ENCODE results near the gene DOC2A.

The DOC2A gene

GRCh38 chr16:29986231-29986630 is 24.6 kb downstream of the DOC2A start:
- no peak overlapping the region for H3K4me3 ChIP-seq (ENCODE audit: low read depth, low read length)
- TF ChIP-seq POLR2A (IDR thresholded peaks at IDR 0.05; ENCODE audit: extremely low read depth, insufficient read length) (no peak), MYC (IDR thresholded peaks at IDR 0.05; ENCODE audit: low read depth, low read length) (no peak)
- TF ChIP-seq, protein P1, sequence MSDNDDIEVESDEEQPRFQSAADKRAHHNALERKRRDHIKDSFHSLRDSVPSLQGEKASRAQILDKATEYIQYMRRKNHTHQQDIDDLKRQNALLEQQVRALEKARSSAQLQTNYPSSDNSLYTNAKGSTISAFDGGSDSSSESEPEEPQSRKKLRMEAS (IDR thresholded peaks at IDR 0.05; ENCODE audit: low read depth, low read length): no peak
- TF ChIP-seq, protein P2, sequence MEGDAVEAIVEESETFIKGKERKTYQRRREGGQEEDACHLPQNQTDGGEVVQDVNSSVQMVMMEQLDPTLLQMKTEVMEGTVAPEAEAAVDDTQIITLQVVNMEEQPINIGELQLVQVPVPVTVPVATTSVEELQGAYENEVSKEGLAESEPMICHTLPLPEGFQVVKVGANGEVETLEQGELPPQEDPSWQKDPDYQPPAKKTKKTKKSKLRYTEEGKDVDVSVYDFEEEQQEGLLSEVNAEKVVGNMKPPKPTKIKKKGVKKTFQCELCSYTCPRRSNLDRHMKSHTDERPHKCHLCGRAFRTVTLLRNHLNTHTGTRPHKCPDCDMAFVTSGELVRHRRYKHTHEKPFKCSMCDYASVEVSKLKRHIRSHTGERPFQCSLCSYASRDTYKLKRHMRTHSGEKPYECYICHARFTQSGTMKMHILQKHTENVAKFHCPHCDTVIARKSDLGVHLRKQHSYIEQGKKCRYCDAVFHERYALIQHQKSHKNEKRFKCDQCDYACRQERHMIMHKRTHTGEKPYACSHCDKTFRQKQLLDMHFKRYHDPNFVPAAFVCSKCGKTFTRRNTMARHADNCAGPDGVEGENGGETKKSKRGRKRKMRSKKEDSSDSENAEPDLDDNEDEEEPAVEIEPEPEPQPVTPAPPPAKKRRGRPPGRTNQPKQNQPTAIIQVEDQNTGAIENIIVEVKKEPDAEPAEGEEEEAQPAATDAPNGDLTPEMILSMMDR (IDR thresholded peaks at IDR 0.05; ENCODE audit: low read depth, low read length): no peak
- no peak for DNase-seq (ENCODE audit: low read depth)

DNA sequence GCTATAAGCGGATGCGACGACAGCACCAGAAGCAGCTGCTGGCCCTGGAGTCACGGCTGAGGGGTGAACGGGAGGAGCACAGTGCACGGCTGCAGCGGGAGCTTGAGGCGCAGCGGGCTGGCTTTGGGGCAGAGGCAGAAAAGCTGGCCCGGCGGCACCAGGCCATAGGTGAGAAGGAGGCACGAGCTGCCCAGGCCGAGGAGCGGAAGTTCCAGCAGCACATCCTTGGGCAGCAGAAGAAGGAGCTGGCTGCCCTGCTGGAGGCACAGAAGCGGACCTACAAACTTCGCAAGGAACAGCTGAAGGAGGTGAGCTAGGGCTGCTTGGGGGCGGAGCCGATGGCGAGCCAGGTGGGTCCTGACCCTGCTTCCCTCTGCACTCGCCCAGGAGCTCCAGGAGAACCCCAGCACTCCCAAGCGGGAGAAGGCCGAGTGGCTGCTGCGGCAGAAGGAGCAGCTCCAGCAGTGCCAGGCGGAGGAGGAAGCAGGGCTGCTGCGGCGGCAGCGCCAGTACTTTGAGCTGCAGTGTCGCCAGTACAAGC is 25.5 kb downstream of the DOC2A start:
- TF ChIP-seq, protein P1 (IDR thresholded peaks at IDR 0.05; ENCODE audit: low read depth, low read length): no peak
- TF ChIP-seq POLR2A (IDR thresholded peaks at IDR 0.05; ENCODE audit: extremely low read depth, insufficient read length): no peak
- TF ChIP-seq MYC (IDR thresholded peaks at IDR 0.05; ENCODE audit: low read depth, low read length): no peak
- TF ChIP-seq, protein P2 (IDR thresholded peaks at IDR 0.05; ENCODE audit: low read depth, low read length): no peak
- no peak overlapping the region for H3K4me3 ChIP-seq (ENCODE audit: low read depth, low read length)
- no peak for DNase-seq (ENCODE audit: low read depth)

DNA sequence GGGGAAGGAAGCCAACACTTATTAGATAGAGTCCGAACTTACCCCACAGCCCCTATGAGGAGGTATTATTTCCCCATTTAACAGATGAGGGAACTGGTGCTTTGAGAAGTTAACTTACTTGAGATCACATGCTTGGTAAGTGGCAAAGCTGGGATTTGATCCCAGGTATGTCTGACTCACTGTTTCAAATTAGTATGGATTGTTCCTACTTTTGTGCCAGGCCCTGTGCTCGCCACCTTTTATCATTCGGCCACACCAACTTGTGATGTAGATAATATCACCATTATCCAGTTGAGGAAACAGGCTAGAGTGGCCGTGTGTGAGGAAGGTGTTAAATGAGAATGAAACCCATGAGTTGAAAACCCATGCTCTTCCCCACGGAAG is 26.1 kb downstream of the DOC2A start:
- TF ChIP-seq POLR2A (IDR thresholded peaks at IDR 0.05; ENCODE audit: extremely low read depth, insufficient read length) (no peak), MYC (IDR thresholded peaks at IDR 0.05; ENCODE audit: low read depth, low read length) (no peak)
- TF ChIP-seq, protein P2 (IDR thresholded peaks at IDR 0.05; ENCODE audit: low read depth, low read length): no peak
- H3K4me3 ChIP-seq (ENCODE audit: low read depth, low read length): no peak overlapping the region
- DNase-seq (ENCODE audit: low read depth): no peak

DNA sequence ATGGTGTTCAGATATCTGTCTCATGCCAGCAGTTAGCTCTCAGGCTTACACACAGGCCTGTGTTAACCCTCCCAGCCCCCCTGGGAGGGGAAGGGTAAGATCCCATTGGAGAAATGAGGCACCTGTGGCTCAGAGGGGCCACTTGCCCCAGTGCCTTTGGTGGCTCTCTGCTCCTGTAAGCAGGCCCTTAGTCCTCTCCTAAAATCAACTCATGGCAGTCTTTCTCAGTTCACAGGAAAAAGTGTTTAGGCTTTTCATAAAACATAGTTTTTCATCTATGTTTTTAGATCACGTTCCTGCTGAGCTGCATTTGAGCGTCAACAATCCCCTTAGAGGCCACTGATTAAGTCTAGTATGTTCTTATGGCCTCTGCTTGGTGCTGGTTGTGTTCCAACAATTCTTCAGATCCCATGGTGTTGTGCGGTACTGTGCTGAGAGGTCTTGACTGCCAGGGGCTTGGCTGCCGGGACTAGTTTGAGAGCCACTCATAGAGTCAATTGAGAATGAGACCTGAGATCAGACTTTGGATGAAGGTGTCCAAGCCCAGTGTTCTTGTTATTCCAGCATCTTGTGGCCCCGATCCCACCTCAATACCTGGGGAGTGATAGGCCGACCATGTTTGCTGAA is 26.6 kb downstream of the DOC2A start:
- no peak for DNase-seq (ENCODE audit: low read depth)
- TF ChIP-seq, protein P1 (IDR thresholded peaks at IDR 0.05; ENCODE audit: low read depth, low read length): no peak
- TF ChIP-seq POLR2A (IDR thresholded peaks at IDR 0.05; ENCODE audit: extremely low read depth, insufficient read length) (no peak), MYC (IDR thresholded peaks at IDR 0.05; ENCODE audit: low read depth, low read length) (no peak)
- TF ChIP-seq, protein P2 (IDR thresholded peaks at IDR 0.05; ENCODE audit: low read depth, low read length): no peak
- H3K4me3 ChIP-seq (ENCODE audit: low read depth, low read length): no peak overlapping the region

DNA sequence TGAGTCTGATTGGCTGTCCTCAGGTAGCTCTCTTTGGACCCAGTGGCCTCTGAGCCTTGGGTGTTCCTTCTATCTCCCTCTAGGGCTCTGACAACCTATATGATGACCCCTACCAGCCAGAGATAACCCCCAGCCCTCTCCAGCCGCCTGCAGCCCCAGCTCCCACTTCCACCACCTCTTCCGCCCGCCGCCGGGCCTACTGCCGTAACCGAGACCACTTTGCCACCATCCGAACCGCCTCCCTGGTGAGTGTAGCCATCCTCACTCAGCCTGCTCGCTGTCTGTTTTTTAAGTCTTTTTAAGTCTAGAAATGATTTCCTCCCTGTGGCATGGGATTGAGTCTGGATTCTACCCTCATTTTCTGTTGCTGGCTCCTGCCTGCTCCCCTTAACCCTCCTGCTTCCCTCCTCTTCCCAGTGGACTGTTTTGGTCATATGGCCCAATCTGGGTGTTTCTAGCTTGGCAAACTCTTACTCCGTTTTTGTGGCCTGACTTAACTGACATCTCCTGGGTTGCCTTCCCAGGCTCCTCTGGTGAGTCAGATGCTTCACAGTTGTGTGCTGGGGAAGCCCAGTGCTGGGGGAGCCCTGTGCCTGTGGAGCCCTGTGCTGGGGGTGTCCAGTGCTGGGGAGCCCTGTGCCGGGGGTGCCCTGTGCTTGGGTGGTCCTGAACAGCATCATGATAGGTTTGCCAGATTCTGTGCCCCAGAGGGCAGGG is 27.2 kb downstream of the DOC2A start:
- DNase-seq (ENCODE audit: low read depth): no peak
- TF ChIP-seq, protein P2 (IDR thresholded peaks at IDR 0.05; ENCODE audit: low read depth, low read length): no peak
- TF ChIP-seq MYC (IDR thresholded peaks at IDR 0.05; ENCODE audit: low read depth, low read length): no peak
- no peak for TF ChIP-seq POLR2A (IDR thresholded peaks at IDR 0.05; ENCODE audit: extremely low read depth, insufficient read length)
- TF ChIP-seq, protein P1 (IDR thresholded peaks at IDR 0.05; ENCODE audit: low read depth, low read length): no peak
- no peak overlapping the region for H3K4me3 ChIP-seq (ENCODE audit: low read depth, low read length)
